HEK293 (cell line): ENCODE data around the gene SLC25A20.

Source experiments
- CTCF ChIA-PET: fragments of 350-600 bp; formaldehyde crosslinking; extraction: SDS; loops from one replicate; lab custom pipeline; 2021; ENCODE audit warnings: antibody characterized with exemption; lab: Yijun Ruan, JAX
- POLR2A ChIA-PET: fragments of 300-600 bp; formaldehyde crosslinking; extraction: SDS; loops from one replicate; lab custom pipeline; 2020; ENCODE audit warnings: antibody characterized with exemption, inconsistent platforms; lab: Yijun Ruan, JAX
- H3K27ac ChIP-seq: fragments of 200-500 bp; sonication (Bioruptor generic); 2 replicates; pipeline ENCODE4 v1.5.1; 2014; ENCODE audit warnings: low read depth, low read length, control low read depth, inconsistent platforms; ENCODE audit errors: extremely low read depth
- H3K36me3 ChIP-seq, 2 experiments: fragments of 200-500 bp in 1 of 2; sonication (Bioruptor generic) in 1 of 2; 1 replicate in 1 of 2; 2 replicates in 1 of 2; pipeline ENCODE4 v1.5.1; 2014 to 2017; ENCODE audit warnings: inconsistent platforms in 2 of 2, low read length in 2 of 2; ENCODE audit not compliant: control insufficient read depth in 2 of 2, insufficient read depth in 1 of 2
- H3K4me1 ChIP-seq: fragments of 200-500 bp; sonication (Bioruptor generic); 2 replicates; pipeline ENCODE4 v1.5.1; 2014; ENCODE audit warnings: mild to moderate bottlenecking, low read length, inconsistent platforms; ENCODE audit not compliant: control insufficient read depth, insufficient read depth
- H3K4me3 ChIP-seq: 2 replicates; pipeline ENCODE4 v1.5.1; 2011; ENCODE audit warnings: low read depth, mild to moderate bottlenecking, control low read depth, low read length, moderate library complexity
- H3K9me3 ChIP-seq: fragments of 200-500 bp; sonication (Bioruptor generic); 2 replicates; pipeline ENCODE4 v1.5.1; 2014; ENCODE audit warnings: low read depth, low read length, inconsistent platforms; ENCODE audit not compliant: control insufficient read depth, insufficient read depth
- EGR2 ChIP-seq: fragments of 450-650 bp; formaldehyde crosslinking; IDR thresholded peaks from 2 replicates; pipeline ENCODE4 v1.5.1; 2016; ENCODE audit warnings: low read depth, missing biosample characterization, missing genetic modification characterization
- FEZF1 ChIP-seq: fragments of 450-650 bp; formaldehyde crosslinking; IDR thresholded peaks from 2 replicates; pipeline ENCODE4 v1.5.1; 2016; ENCODE audit warnings: missing biosample characterization, missing genetic modification characterization
- HOXC10 ChIP-seq: sonication (generic); formaldehyde crosslinking; IDR thresholded peaks from 2 replicates; pipeline ENCODE4 v1.8.1; 2023; ENCODE audit warnings: mild to moderate bottlenecking, missing genetic modification reagents
- OSR2 ChIP-seq: fragments of 450-650 bp; formaldehyde crosslinking; IDR thresholded peaks from 2 replicates; pipeline ENCODE4 v1.5.1; 2016; ENCODE audit warnings: missing biosample characterization, missing genetic modification characterization
- PATZ1 ChIP-seq: fragments of 450-650 bp; formaldehyde crosslinking; IDR thresholded peaks from 2 replicates; pipeline ENCODE4 v1.5.1; 2016; ENCODE audit warnings: missing biosample characterization, missing genetic modification characterization
- SP7 ChIP-seq: fragments of 450-650 bp; formaldehyde crosslinking; IDR thresholded peaks from 2 replicates; pipeline ENCODE4 v1.5.1; 2016; ENCODE audit warnings: missing biosample characterization, missing genetic modification characterization
- YY1 ChIP-seq: fragments of 450-650 bp; formaldehyde crosslinking; IDR thresholded peaks from 2 replicates; pipeline ENCODE4 v1.5.1; 2018; ENCODE audit warnings: missing biosample characterization, missing genetic modification characterization
- ZFHX2 ChIP-seq: fragments of 450-650 bp; formaldehyde crosslinking; conservative IDR thresholded peaks from 2 replicates; pipeline ENCODE4 v1.5.1; 2016; ENCODE audit warnings: missing biosample characterization, missing genetic modification characterization
- ZFP37 ChIP-seq: fragments of 450-650 bp; formaldehyde crosslinking; IDR thresholded peaks from 2 replicates; pipeline ENCODE4 v1.5.1; 2016; ENCODE audit warnings: missing biosample characterization, missing genetic modification characterization
- ZIC2 ChIP-seq: fragments of 450-650 bp; formaldehyde crosslinking; IDR thresholded peaks from 2 replicates; pipeline ENCODE4 v1.5.1; 2016; ENCODE audit warnings: missing biosample characterization, missing genetic modification characterization
- ZNF2 ChIP-seq: fragments of 450-650 bp; formaldehyde crosslinking; IDR thresholded peaks from 2 replicates; pipeline ENCODE4 v1.5.1; 2016; ENCODE audit warnings: missing biosample characterization, missing genetic modification characterization
- ZNF350 ChIP-seq: fragments of 450-650 bp; formaldehyde crosslinking; IDR thresholded peaks from 2 replicates; pipeline ENCODE4 v1.5.0; 2017; ENCODE audit warnings: missing biosample characterization, mild to moderate bottlenecking, missing genetic modification characterization
- ZNF548 ChIP-seq: fragments of 450-650 bp; formaldehyde crosslinking; IDR thresholded peaks from 2 replicates; pipeline ENCODE4 v1.5.1; 2016; ENCODE audit warnings: missing biosample characterization, missing genetic modification characterization
- ZNF600 ChIP-seq: fragments of 450-650 bp; formaldehyde crosslinking; IDR thresholded peaks from 2 replicates; pipeline ENCODE4 v1.5.1; 2016; ENCODE audit warnings: missing biosample characterization, missing genetic modification characterization
- ZNF626 ChIP-seq: fragments of 450-650 bp; sonication (Bioruptor Pico); formaldehyde crosslinking; IDR thresholded peaks from 2 replicates; pipeline ENCODE4 v1.5.1; 2018; ENCODE audit warnings: missing biosample characterization, missing genetic modification characterization, inconsistent platforms
- ZNF629 ChIP-seq: fragments of 450-650 bp; formaldehyde crosslinking; IDR thresholded peaks from 2 replicates; pipeline ENCODE4 v1.5.1; 2017; ENCODE audit warnings: missing biosample characterization, missing genetic modification characterization
- ZNF768 ChIP-seq: fragments of 450-650 bp; formaldehyde crosslinking; IDR thresholded peaks from 2 replicates; pipeline ENCODE4 v1.5.1; 2018; ENCODE audit warnings: missing biosample characterization, mild to moderate bottlenecking, missing genetic modification characterization
- ZNF785 ChIP-seq: fragments of 450-650 bp; formaldehyde crosslinking; IDR thresholded peaks from 2 replicates; pipeline ENCODE4 v1.5.1; 2016; ENCODE audit warnings: missing biosample characterization, missing genetic modification characterization
- ZNF792 ChIP-seq: fragments of 450-650 bp; formaldehyde crosslinking; IDR thresholded peaks from 2 replicates; pipeline ENCODE4 v1.5.1; 2016; ENCODE audit warnings: missing biosample characterization, missing genetic modification characterization
- ZNF830 ChIP-seq: fragments of 450-650 bp; IDR thresholded peaks from 2 replicates; pipeline ENCODE4 v1.5.0; 2018; ENCODE audit warnings: missing biosample characterization, missing genetic modification characterization, low read depth, mild to moderate bottlenecking, moderate library complexity
- TF ChIP-seq, protein P1 (sequence below): fragments of 450-650 bp; formaldehyde crosslinking; IDR thresholded peaks from 2 replicates; pipeline ENCODE4 v1.5.1; 2016; ENCODE audit warnings: missing biosample characterization, missing genetic modification characterization

Gene SLC25A20

DNA sequence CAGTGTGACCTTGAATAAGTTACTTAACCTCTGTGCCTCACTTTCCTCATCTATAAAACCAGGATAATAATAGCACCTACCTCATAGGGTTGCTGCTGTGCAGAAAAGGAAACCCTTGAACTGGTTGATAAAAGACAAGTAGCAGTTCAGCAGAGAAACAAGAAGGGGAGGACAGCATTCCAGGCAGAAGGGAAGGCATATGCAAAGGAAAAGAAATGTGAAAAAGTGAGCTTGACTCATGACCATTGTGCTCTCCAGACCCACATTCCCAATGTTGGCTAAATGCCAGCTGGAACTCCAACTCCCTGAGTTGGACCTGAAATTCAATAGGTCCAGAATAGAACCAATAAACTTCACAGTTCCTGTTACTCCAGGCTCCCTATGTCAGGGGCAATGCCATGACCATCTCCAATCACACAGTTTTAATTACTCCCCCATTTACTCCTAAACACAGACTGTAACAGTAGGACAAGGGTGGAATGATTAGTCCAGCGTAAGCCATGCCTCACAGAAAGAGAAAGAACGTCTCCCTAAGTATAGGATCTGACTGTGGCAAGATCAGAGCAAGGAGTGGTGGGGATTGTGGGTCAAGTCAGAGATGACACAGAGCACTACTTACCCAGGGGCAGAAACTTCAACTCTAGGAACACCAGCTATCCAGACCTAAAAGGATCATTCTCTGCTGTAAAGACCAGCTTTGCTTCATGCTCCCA lies 77.9 kb downstream of the SLC25A20 start:
- no peak overlapping the region; the same call in 1 of the 2 replicates for H3K27ac ChIP-seq
- H3K9me3 ChIP-seq = no peaks in the 10 kb centered on the region
- TF ChIP-seq FEZF1 (tag by site-specific recombination) (no peak), ZNF600 (tag by site-specific recombination) (peak; percentile 65; the same call in 1 of the 2 replicates)
- peaks cover 5% of the 10 kb centered on the region; the same call in 1 of the 2 replicates for H3K4me1 ChIP-seq
- H3K36me3 ChIP-seq = no peaks in the 10 kb centered on the region
- no peak overlapping the region for H3K4me3 ChIP-seq
- POLR2A ChIA-PET = no interaction called here
- CTCF ChIA-PET = no interaction called here

DNA sequence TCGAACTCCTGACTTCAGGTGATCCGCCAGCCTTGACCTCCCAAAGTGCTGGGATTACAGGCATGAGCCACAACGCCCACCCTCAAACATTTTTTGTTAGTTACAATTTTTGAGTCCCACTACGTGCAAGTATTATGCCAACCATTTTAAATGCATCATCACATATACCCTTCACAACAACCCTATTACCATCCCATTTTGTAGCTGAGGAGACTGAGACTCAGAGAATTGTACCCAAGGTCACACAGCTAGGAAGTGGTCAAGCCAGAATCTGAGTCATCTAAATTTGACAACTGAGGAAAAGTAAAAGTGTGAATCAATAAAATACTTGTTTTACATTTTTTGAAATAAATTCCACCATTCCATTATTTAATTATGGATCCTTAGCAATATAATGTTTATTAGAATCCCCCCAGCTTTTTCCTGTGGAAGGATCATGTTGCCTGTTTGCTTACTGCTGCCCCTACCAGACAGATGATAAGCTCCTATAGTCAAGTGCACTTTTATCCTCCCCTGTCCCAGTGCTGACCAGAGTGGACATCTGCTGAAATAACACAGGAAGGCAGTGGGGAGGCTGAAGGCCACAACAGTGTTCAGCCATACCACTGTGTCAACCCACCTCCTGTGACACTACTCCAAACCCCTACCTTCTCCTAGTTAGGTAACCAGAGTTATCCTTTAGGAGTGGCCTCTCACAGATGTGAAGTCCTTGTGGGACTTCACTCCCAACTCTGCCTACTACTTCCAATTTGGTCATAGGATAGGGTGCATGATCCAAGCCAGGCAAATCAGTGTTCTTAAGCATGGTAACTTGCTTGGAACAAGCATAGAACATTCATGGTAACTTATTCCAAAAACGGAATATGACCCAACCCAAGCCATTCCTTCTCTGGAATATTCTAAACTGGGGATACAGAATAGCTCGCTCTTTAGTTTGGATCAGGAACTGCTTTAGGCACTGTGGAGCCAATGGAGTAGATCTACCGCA lies 79.2 kb downstream of the SLC25A20 start:
- ChIA-PET CTCF (interaction anchor here (0.5 kb wide), 1 partner anchor 13 kb away, joined by 3 read pairs; no protein-coding TSS in a partner anchor), POLR2A (no interaction called here)
- TF ChIP-seq OSR2 (tag by site-specific recombination) (no peak), ZNF2 (tag by site-specific recombination) (no peak), ZIC2 (tag by site-specific recombination) (no peak), SP7 (no peak), ZNF792 (tag by site-specific recombination) (no peak), ZFHX2 (no peak), EGR2 (tag by site-specific recombination) (no peak), ZFP37 (tag by site-specific recombination) (no peak), ZNF629 (no peak), ZNF548 (no peak), ZNF350 (tag by site-specific recombination) (no peak), ZNF768 (tag by site-specific recombination) (no peak), HOXC10 (CRISPR knock-in tag) (no peak), PATZ1 (tag by site-specific recombination) (no peak), YY1 (tag by site-specific recombination) (no peak), ZNF785 (tag by site-specific recombination) (no peak), ZNF626 (no peak), ZNF600 (tag by site-specific recombination) (no peak), ZNF830 (no peak)
- TF ChIP-seq, protein P1, sequence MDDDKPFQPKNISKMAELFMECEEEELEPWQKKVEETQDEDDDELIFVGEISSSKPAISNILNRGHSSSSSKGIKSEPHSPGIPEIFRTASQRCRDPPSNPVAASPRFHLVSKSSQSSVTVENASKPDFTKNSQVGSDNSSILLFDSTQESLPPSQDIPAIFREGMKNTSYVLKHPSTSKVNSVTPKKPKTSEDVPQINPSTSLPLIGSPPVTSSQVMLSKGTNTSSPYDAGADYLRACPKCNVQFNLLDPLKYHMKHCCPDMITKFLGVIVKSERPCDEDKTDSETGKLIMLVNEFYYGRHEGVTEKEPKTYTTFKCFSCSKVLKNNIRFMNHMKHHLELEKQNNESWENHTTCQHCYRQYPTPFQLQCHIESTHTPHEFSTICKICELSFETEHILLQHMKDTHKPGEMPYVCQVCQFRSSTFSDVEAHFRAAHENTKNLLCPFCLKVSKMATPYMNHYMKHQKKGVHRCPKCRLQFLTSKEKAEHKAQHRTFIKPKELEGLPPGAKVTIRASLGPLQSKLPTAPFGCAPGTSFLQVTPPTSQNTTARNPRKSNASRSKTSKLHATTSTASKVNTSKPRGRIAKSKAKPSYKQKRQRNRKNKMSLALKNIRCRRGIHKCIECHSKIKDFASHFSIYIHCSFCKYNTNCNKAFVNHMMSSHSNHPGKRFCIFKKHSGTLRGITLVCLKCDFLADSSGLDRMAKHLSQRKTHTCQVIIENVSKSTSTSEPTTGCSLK (tag by site-specific recombination) = no peak
- no peaks in the 10 kb centered on the region for H3K9me3 ChIP-seq
- peaks cover 5% of the 10 kb centered on the region; the same call in 1 of the 2 replicates for H3K4me1 ChIP-seq
- no peak overlapping the region for H3K4me3 ChIP-seq
- H3K36me3 ChIP-seq = no peaks in the 10 kb centered on the region
- no peak overlapping the region for H3K27ac ChIP-seq
